GM19025 (cell line): ENCODE data around the gene FBP1.
"Not testable (repeated sequence)": the region's sequence is repeated elsewhere in the genome, so short reads cannot be mapped to it uniquely, and the experiment has no call there.

ENCODE experiments used
- ATAC-seq: cut with Tn5 transposase; IDR thresholded peaks from one replicate; pipeline ENCODE4 v1.9.1; 2021; ENCODE audit warnings: mild to moderate bottlenecking, low read depth, moderate library complexity; ENCODE audit not compliant: unreplicated experiment

Gene FBP1

GRCh38 chr9:94623253-94623652 is 16.1 kb downstream of the FBP1 start:
- no peak for ATAC-seq

DNA sequence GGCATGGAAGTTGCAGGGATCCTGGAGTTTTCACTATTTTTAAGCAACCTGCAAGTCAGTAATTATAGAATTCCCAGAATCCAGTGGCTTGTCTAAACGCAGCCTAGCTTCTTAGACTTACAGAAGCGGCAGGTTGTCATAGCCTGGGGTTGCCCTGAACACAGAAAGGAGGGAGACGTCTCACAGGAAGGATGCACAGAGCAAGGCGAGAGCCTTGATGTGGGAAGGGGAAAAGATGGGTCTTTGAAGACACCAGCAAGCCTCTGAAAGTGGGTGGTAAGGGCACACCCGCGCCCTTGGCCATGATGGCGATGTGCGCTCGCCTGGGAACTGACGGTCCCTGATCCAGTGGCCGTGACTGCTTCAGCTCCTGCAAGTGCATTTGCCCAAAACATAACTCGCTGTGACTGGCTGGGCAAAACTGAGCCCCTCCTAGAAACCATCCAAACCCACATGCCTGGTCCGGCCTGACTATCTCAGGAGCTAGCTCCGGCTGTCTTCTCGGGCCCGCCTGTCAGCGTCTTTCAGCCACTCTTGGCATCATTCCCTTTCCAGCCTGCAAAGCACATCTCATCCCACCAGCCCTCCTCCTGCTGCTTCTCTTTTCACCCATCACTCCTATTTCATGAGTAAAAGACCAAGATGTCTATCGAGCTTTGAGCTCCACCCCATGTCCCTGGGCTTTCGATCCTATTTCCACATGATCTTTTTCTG is 17.1 kb downstream of the FBP1 start:
- no peak for ATAC-seq

DNA sequence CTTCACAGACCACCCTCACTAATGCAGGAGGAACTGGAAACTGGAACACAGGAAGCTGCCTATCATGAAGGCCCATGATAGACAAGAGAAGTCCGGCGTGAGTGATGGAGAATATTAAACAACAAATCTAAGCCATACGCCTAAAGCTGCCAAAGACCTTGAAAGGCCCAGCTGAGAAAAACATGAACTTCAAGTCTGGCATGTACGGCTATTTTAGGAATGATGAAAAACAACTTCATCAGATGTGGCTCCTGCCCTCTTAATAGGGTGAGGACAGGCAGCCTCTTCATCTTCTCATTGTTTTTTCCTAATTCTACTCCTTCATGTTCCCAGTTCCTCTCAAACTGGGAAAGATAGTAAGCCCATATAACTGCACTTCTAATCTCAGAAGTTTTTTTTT is 20.3 kb downstream of the FBP1 start:
- ATAC-seq, result no peak

DNA sequence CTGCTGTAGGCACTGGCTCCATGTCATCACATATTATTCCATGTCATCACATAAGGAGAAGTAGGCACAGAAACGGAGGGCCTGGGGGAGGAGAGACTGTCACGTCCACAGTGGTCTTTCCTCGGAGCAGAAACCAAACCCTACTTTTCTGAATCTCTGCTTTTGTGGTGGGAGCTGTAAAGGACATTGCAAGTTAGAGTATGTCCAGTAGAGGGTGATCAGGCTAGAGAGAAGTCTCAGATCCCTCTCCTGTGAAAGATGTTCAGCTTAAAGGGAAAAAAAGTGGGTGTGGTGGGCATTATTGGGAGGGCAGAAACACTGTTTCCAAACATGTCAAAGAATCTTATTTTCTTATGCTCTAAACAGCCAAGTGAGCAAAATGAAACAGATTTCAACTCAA is 26.3 kb downstream of the FBP1 start:
- no peak for ATAC-seq

GRCh38 chr9:94612071-94612470 is 27.2 kb downstream of the FBP1 start:
- no peak for ATAC-seq

GRCh38 chr9:94611638-94612068 is 27.7 kb downstream of the FBP1 start:
- no peak for ATAC-seq

DNA sequence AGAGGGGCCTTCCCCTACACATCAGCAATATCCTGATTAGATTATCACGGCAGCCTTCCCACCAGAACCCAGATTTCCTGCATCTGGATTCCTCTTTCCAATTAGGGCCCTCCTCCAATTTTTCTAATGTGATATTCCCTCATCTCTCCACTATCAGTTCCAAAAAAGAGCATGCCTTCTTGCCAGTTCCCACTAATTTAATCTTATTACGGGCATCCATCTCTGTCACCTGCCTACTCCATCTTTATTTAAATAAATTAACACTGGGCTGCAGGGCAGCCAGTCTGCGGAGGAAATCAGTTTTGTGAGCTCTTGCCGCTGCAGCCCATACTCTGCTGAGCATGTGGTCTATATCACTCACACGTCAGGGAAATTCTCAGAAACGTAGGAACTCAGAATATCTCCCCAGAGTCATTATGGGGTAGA is 29.1 kb downstream of the FBP1 start:
- ATAC-seq, result no peak

- no peak for ATAC-seq
Measured at GRCh38 chr9:94607423-94607691, 32.0 kb downstream of the FBP1 start.

DNA sequence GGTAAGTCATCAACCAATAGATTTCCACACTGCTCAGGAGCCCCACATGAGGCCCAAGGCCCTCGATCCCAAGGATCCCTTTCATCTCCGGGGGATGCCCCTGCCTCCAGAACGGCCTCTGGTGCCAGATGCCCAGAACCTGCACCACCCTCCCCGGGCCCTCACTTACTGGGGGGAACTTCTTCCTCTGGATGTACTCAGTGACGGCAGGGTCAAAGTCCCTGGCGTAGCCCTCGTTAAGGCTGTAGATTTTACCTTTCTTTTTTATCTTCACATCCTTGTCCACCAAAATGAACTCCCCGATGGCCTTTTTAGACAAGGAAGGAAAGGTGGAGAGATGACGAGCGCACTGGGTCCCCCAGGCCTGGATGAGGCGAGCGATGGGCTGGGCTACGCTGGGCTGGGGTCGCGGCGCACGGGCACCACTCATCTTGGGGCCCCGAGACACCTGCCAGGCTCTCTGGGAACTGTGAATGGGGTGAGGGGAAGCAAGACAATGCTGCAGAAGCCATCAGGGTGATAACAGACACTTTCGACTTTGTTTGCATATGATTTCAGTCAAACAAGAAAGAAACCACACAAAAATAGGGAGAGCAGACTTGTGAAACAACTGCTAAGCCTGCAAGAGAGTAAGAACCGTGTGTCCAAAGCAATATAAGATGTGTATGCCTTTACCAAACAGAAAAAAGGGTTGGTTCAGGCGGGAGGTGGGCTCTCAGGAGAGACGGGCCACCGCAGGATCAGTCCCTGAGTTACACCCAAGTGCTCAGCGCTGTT is 32.5 kb downstream of the FBP1 start:
- ATAC-seq, result no peak

DNA sequence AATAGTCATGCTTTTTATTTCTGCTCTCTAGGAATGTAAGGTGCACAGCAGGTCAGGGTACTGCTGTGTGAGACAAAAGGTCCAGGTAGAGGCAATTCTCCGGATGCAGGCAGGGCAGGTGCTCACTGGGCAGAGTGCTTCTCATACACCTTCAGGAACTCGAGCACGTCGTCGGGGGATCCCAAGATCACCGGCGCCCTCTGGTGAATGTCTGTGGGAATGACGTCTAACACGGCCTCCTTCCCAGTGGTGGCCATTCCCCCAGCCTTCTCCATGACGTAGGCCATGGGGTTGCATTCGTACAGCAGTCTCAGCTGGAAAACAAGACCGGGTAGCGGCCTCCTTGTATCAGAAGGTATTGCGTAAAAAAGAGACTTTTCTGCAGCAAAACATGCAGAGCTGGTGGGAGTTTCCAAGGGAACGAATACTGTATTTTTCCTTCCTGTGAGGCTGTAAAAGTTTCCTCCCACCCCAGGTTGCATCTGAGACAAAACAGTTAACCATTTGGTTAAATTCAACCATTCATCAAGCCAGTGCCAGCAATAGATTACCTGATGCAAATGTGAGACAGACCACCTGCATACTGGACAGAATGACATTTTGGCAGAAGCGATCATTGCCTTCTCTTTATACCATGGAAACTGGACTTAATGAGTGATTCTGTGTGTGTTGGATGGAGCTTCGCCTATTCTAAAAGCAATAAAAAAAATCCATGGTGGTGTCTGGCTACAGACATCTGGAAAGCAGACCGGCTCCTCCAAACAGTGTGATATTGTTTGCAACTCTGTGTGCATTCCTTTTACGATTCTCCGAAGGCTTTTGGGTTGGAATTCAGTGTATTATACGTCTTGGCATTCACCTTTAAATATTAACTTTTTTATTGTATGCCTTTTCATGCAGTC is 35.8 kb downstream of the FBP1 start:
- no peak for ATAC-seq

GRCh38 chr9:94602666-94603065 is 36.7 kb downstream of the FBP1 start:
- ATAC-seq, result no peak

DNA sequence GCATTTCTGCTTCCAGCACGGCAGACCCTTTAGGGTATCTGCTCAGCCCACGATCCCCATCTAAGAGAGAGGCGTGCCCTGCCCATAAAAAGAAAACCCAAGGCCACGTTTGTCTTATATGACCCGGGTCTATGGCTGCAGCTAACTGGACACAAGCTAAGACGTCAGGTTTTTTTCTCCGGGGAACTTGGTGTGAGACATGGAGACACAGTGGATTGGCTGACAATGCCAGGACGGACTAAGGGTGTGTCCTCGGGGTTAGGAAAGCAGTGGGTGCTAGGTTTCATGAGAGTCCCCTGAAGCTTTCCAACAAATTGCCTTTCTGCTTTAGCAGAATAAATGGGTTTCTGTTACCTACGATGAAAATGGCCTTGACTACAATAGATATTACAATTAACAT is 38.6 kb downstream of the FBP1 start:
- no peak for ATAC-seq

DNA sequence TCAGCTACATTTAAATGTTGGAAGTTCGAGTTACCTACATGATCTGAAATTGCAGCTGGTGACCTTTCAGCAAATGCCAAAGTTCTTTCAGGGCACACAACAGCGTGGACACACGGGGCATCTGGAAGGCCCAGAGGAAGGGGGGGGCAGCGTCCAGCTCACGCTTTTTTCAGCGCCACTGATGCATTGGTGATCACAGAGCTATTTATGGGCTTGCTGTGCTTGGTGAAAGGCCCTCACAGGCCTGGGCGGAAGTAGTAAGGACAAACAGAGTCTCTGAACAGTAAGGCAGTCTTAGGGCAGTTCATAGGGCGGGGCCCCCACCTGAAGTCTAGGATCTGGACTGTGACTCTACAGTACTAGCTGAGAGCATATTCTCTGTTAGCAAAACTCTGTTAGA is 39.1 kb downstream of the FBP1 start:
- no peak for ATAC-seq

GRCh38 chr9:94599102-94599501 is 40.2 kb downstream of the FBP1 start:
- ATAC-seq, result no peak

- ATAC-seq, result no peak
Measured at GRCh38 chr9:94593459-94594345, 45.6 kb downstream of the FBP1 start, which contains the start of gene FBP2. TSS of gene FBP2 (minus strand) at chr9:94593824. CDS start at chr9:94593726, 98 bp downstream.

DNA sequence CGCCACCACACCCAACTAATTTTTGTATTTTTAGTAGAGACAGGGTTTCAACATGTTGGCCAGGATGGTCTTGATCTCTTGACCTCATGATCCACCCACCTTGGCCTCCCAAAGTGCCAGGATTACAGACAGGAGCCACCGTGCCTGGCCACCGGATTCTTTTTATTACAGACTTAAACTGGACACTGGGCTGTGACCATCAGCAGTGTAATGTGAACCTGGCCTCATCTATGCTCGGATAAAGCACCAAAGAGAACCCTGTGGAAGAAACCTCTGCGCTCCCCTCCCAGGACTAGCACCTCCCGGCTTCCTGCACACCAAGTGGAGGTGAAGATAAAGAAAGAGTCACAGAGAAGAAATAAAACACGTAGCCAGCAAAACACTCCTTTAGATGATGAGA is 46.6 kb downstream of the FBP1 start:
- not testable (repeated sequence) for ATAC-seq

DNA sequence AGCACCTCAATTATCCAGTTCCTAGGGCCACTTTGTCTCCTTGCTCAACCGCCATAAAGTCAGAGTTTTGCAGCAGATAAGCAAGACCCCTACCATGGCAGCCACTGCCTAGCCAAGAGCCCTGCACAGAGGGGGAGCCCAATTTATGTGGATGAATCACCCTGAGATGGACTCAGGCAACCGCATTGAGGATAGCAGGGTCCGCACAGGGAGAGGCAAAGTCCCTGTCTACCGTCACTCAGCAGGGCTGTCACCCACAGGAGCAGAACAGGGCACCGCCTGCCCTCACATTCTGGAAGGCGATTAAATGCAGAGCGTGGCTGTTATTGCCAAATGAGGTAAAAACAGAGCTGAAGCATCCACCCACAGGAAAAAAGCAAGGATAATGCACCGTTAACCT is 47.4 kb downstream of the FBP1 start:
- ATAC-seq, result no peak

GRCh38 chr9:94591046-94591545 is 48.2 kb downstream of the FBP1 start:
- ATAC-seq, result not testable (repeated sequence)

- no peak for ATAC-seq
Measured at GRCh38 chr9:94588681-94589080, 50.6 kb downstream of the FBP1 start.

DNA sequence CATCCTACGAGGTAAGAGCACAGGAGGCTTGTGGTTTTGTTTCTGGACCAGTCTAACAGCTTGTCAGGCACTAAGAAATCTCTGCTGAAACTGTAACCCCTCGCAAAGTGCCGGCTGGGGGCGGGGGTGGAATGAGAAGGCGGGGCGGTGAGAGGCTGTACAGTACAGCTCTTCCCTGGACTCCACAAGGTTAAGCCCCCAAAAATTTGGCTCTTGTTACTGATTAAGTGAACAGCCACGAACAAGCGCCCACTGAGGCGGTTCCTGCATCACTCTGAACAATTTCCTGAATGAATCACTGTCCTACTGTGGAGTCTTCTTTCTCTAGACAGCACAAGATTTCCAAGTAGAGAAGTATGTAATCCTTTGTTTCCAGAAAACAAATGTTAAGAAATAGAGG is 52.5 kb downstream of the FBP1 start:
- ATAC-seq, result no peak
